GM23338 (cell line): ENCODE data around the gene TRAK1.
"Not testable (repeated sequence)": the region's sequence is repeated elsewhere in the genome, so short reads cannot be mapped to it uniquely, and the experiment has no call there.

Experiments used
- CTCF ChIP-seq, 2 experiments: fragments of 200-600 bp in 1 of 2; sonication (generic) in 1 of 2; conservative IDR thresholded peaks; 2 replicates each; pipeline versions ENCODE4 v1.5.1 to v1.6.1; 2016 to 2017; ENCODE audit warnings: antibody characterized with exemption in 2 of 2, low read depth in 2 of 2, mild to moderate bottlenecking in 2 of 2, moderate library complexity in 1 of 2
- EZH2 ChIP-seq: fragments of 200-600 bp; sonication (generic); IDR thresholded peaks from one replicate; pipeline ENCODE4 v1.8.0; 2017; ENCODE audit warnings: antibody characterized with exemption, mild to moderate bottlenecking, low read depth; ENCODE audit not compliant: unreplicated experiment

- TF ChIP-seq CTCF (conservative IDR thresholded peaks at IDR 0.05; ENCODE audit: low read depth in 2 of 2); EZH2: not testable (repeated sequence)
Observed at GRCh38 chr3:42105994-42106393, 14.8 kb downstream of the TRAK1 start.
